ENCODE results near the gene BMP7.

GRCh38 chr20:57166568-57167291 is 99.7 kb downstream of the BMP7 start:
- no peak for TF ChIP-seq EZH2 (IDR thresholded peaks at IDR 0.05; ENCODE audit: borderline replicate concordance, low read depth, low read length, poor library complexity, severe bottlenecking)
- TF ChIP-seq, protein P1, sequence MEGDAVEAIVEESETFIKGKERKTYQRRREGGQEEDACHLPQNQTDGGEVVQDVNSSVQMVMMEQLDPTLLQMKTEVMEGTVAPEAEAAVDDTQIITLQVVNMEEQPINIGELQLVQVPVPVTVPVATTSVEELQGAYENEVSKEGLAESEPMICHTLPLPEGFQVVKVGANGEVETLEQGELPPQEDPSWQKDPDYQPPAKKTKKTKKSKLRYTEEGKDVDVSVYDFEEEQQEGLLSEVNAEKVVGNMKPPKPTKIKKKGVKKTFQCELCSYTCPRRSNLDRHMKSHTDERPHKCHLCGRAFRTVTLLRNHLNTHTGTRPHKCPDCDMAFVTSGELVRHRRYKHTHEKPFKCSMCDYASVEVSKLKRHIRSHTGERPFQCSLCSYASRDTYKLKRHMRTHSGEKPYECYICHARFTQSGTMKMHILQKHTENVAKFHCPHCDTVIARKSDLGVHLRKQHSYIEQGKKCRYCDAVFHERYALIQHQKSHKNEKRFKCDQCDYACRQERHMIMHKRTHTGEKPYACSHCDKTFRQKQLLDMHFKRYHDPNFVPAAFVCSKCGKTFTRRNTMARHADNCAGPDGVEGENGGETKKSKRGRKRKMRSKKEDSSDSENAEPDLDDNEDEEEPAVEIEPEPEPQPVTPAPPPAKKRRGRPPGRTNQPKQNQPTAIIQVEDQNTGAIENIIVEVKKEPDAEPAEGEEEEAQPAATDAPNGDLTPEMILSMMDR (conservative IDR thresholded peaks at IDR 0.05; ENCODE audit: low read depth, low read length) = no peak

Measured in A673 (cell line).